ENCODE data around the gene ISM2.

GRCh38 chr14:77509366-77509765 lies 10.8 kb upstream of the ISM2 start:
- no peak for TF ChIP-seq CTCF (IDR thresholded peaks at IDR 0.05)
- TF ChIP-seq POLR2A (IDR thresholded peaks at IDR 0.05) = no peak
